ACHN (cell line): ENCODE measurements around the gene MFSD12.
A peak's percentile ranks its signal among the peaks of the same experiment; 100 is the strongest.
"Not testable (repeated sequence)": the region's sequence is repeated elsewhere in the genome, so short reads cannot be mapped to it uniquely, and the experiment has no call there.

Experiments used
- DNase-seq: peaks from one replicate; pipeline ENCODE4 v3.0.0-alpha.2; 2015
- in situ Hi-C: cut with HindIII; loops from 2 replicates; pipeline ENCODE4 v1.10.0; 2017; ENCODE audit warnings: low sequenced_read_pairs, low pct_ligation_motif_present, low pct_unique_long_range_greater_than_20kb

MFSD12 gene

DNA sequence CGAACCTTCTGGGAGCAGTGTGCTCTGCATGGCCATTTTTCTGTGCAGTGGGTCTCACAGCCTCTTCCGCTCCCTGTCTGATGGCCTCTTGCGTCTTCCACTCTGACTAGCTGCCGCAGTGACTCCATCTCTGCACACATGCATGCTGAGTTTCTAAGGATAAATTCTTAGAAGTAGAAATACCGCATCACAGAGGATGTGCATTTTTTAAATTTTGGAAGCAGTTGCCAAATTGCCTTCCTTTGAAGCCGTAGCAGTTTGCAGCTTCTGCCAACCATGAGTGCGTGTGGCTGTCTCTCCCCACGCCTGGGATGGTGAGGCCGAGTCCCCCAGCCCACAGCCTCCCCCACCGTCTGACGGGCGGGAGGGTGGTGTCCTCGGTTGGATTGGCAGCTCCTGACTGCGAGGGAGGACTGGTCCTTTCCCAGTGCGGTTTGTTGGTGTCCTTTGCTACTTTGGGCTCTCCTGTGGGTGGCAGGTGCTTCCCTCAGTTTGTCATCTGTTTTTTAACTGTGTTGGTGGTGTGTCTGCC, 41.4 kb downstream of the MFSD12 start:
- in situ Hi-C loops = no loop called here
- DNase-seq = no peak

DNA sequence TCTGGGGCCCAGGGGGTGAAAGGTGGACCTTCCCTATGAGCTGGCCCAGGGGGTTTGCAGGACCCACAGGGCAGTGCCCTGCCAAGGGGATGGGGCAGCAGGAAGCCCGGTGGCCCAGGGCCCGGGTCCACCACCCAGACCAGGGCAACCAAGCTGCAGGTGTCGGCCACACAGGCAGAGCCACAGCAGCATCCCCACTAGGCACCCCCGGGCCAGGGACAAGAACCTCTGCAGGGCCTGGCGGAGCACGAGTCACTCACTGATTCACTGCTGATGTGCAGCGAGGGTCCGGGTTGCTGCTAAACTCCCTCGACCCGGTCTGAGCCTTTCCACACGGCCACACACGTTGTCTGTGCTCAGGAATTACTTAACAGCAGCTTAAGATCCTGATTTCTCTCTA, 42.5 kb downstream of the MFSD12 start:
- no peak for DNase-seq
- in situ Hi-C loops = no loop called here

DNA sequence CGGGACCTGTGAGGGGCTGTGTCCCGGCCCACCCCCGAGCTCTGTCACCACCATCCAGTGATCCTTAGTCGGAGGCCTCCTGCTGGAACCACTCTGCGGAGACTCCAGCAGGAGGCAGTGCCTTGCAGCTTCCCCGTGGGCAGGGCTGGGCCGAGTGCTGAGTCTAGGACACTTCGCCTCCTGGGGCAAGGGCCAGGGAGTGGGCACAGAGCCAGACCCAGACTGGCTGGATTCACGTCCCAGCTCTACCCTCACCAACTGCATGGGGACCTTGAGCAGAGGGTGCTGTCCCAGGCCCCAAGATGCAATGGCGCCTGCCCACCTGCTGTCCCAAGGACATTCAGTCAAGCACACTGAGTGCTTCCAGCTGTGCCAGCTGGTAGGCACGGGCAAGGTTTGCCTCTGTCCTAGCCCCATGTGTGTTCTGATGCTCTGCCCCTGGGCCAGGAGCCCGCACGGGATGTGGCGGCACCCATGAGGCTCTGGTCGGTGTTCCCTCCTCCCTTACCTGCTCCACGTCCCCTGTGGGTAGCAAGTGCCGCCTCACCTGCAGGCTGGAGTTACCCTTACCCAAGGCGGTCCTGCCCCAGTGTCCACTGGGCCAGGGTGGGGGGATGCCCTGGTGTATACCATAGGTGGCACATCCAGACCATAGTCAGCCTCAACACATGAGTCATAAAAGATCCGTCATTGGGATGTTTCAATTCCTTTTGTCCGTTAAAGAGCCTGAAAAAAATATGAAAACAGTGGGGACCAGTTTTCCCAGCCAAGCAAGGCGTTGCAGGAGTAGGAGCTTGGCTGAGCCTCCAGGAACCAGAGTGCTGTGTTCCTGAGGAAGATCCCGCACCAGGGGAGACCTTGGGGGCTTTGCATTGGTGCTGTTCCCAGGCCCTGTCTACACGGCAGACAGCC, 43.9 kb downstream of the MFSD12 start:
- no peak for DNase-seq
- in situ Hi-C loops = no loop called here

DNA sequence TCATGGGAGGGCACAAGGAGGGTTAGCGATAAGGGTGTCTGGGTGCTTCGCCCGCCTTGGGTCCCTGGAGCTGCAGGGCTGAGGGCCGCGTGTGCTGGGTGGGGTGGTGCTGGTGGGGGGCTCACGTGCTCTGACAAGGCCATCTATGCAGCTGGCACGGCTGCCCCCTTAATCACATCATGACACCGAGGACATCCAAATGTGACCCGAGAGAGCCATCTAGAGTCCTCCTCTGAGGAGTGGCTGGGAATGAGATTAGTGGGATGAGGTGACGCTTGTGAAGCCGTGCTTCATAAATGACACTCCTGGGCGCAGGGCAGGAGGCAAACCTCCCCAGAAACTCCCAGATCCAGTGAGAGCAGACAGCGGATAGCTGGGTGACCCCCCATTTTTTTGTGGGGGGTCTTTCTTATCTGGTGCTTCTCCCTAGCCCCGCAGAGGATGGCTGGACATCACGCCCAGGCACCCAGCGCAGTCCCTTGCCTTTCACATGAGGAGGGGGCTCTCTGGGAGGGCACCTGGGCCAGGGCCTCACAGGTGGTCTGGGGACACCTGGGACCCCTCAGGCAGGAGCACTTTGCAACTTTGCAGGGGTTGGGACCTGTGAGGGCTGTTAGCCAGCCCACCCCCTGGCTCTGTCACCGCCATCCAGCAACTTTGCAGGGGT, 44.7 kb downstream of the MFSD12 start:
- no peak for DNase-seq
- in situ Hi-C loops = no loop called here

DNA sequence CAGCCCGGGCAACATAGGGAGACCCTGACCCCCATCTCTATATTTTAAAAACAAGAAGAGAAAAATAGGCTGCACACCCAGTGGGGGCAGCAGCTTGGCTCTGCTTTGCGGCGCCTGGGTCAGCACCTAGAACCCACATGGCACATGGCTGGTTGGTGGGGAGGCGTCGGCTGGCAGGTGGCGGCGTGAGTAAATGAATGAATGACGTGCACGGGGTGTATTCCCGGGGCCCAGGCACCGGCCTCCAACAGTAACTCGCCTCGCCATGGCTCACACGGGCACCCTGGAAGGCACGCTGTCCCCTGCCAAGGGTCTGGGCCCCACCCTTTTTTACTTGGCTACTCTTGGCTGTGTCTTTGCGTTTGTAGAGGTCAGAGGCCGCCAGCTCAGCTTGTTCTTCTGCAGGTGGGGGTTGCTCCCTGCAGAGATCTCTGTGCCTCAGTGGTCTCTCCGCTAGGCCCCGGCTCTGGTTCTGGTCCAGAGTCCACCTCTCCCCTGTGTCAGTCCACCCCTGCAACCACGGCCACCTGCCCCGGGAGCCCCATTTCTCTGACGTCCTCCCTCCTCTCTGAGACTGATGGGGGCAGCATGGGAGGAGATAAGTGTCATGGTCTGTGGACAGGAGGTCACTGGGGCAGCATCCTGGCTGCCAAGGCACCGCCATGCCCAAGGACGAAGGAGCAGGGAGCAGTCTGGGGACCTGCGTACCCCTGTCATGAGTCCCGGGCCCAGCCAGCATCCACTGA, 45.7 kb downstream of the MFSD12 start:
- in situ Hi-C loops = no loop called here
- no peak for DNase-seq

DNA sequence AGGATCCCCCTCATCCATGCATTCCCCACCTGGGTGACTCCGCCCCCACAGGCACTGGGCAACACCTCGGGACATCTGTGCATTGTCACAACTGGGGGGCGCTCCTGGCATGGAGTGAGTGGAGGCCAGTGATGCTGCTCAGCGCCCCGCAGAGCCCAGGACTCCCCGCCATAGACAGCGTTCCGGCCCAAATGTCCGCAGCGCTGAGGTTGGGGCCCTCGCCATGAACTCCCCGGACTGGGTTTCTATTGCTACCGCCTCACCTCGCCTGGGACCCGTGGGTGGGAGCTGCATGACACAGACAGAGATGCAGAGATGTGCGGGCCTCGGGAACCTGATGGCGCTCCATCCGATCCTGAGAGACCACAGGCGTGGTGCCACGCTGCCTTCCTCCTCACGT, 46.7 kb downstream of the MFSD12 start:
- no peak for DNase-seq
- in situ Hi-C loops = no loop called here

DNA sequence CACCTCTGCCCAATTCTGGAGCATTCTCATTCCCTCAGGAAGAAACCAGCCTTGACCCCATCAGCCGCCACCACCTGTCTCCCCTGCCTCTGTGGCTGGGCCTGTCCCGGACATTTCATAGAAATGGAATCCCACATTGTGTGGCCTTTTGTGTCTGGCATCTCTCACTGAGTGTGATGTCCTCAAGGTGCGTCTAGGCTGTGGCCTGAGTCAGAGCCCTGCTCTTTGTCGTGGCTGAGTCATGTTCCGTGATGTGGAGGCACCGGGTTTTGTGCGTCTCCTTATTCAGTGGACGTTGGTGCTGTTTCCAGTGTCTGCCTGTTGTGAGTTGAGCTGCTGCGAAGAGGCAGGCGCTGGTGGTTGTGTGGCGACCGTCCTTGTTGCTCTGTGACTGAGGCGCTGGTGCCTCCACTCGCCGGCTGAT, 47.8 kb downstream of the MFSD12 start:
- DNase-seq = no peak
- in situ Hi-C loops = no loop called here

DNA sequence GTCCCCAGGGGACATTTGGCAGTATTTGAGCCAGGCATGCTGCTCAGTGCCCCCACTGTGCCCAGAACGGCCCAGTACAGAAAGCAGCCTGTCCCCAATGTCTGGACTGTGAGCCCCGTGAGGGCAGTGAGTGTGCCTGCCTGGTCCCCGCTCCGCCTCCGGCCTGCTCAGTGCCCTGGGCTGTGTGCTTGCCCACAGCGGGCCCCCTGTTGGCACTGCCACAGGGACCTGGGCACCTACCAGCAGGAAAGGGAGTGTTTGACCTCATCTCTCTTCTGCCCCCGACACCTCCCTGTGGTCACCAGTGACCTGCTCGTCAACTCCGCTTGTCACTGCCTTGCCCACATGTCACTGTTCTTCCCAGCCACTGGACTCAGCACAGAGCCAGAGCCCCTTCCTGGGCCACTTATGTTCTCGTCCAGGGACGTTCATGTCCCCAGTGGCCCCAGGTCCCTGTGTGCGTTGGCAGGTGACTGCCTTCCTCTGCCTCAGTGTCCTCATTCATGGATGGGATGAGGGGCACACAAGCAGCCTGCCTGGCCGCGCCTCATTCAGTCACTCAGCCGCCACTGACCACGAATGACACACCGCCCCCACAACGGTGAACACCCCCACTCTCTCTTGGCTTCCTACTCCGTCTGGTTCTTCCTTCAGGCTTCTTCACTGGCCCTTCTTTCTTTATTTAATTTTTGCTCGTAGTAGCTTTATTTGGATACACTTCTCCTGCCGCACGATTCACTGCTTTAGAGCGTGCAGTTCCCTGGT, 48.4 kb downstream of the MFSD12 start:
- in situ Hi-C loops = no loop called here

DNA sequence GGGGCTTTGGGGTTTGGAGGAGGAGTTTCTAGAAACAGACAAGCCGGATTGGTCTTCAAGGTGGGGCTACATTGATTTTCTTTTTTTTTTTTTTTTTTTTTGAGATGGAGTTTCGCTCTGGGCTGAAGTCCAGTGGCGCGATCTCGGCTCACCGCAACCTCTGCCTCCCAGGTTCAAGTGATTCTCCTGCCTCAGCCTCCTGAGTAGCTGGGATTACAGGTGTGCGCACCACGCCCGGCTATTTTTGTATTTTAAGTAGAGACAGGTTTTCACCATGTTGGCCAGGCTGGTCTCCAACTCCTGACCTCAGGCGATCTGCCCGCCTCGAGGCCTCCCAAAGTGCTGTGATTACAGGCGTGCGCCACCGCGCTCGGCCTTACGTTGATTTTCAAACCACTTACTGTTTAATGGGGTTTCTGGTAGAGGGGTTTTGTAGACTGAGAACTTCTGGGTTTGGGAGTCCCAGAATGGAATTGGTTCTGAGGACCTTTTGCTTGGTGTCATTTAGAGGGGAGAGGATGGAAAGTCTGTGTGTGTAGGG, 49.2 kb downstream of the MFSD12 start:
- in situ Hi-C loops, DNase-seq: not testable (repeated sequence)

More for the DNA sequence above, 48.4 kb downstream of the MFSD12 start:
- DNase-seq = no peak

DNA sequence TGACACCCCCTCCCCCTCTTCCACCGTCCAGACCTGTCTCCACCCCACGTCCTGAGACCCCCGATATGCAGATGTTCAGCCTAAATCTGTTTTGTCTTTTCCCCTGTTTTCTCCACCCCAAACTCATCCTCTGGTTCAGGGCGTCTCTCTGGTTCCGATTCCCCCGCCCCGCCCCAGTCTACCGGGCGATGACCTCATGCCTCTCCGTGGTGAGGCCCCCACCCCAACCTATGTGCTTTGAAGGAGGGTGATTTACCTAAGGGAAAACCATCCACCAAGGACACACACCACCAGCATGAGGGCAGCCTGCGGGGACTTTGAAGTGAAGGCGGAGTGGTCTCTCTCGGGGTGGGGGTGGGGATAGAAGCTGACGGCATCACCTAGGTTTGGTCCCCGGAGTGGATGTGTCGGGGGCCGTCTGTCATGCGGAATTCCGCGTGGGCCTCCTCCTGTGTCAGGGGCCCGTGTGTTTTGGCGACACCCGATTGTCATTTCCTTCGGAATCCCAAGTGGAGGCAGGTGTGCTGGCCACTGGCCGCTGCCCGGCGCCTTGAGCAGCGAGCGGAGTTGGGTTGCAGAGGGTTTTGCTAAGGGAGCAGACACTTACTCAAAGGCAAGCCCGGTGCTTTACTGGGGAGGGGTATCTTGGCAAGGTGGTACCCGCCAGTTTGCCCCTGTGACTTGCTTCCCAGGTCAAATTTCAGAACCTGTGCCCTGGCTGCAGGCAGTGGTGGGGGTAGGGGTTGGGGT, 49.8 kb downstream of the MFSD12 start:
- in situ Hi-C loops = no loop called here
- no peak for DNase-seq

DNA sequence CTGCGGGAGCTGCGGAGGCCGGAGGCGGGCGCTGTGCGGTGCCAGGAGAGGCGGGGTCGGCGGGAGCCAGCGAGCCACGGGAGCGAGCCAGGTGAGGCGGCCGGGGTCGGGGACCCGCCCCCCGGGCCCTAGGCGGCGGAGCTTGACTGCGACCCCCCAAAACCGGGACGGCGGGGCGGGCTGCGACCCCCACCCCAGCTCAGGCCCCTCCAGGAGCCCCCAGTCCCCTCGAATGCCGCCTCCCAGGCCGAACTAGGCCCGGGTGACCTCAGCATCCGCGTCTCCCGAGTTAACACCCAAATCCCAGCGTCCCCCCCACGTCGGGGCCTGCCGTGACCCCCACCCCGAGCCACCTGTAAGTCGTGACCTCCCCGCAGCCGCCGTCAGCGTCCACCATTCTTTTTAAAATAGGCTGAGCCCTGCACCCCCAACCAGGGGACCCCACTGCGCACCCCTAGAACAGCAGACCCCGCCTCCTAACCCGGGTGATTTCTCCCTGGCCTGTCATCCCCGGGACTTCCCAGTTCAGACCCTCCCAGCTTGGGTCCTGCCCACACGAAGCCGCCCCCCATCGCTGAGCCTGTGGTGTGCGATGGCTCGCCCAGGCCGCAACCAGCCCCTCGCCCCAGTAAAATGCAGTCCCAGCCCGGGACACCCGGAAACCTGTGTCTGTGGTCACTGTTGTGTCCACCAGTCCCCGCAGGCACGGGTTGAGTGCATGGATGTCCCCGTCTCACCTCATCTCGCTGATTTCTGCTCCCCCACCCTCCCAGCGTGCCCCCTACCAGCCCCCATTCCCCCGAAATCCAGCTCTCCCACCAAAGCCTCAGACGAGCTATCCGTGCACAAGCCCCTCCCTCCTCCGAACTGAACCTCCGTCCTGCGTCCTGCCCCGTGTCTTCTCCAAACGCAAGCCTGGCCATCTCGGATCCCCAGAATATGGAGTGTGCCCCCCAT, 50.7 kb downstream of the MFSD12 start:
- no peak for DNase-seq
- in situ Hi-C loops = no loop called here

DNA sequence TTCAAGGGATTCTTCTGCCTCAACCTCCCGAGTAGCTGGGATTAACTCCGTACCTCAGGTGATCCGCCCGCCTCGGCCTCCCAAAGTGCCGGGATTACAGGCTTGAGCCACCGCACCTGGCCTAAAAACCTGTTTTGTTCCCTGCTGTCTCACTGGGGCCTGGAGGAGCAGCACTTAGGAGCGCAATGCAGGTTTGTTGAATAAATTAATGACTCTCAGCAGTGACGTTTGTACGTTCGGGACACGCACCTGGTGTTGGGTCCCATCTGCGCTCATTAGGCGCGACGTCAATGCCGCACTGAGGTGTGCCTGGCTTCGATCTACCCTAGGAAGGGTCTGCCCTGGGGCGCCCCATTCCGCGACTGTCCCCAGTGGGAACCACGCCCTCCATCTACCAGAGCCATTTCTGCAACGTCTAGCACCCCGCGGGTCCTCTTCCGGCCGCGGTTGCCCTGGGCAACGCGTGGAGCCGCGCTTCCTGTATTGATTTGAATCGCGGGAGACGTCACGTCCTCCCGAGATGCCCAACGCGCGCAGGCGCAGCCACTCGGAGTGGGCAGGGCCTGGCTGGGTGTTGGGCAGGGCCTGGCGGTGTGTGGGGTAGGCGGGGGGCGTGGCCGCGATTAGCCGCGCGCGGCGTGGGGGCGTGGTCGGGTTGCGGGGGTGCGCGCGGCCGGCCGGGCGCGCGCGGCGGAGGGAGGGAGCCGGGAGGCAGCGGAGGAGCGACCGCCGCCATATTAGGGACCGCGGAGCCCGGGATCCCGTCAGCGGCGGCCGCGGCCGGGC, 51.6 kb downstream of the MFSD12 start, which contains the start of gene FZR1:
FZR1 (plus strand) TSS at position 714 of the 786 bp plus-strand sequence. CDS start 16,679 bp downstream, outside the sequence.
- in situ Hi-C loops = no loop called here
- peak; percentile 97 for DNase-seq

DNA sequence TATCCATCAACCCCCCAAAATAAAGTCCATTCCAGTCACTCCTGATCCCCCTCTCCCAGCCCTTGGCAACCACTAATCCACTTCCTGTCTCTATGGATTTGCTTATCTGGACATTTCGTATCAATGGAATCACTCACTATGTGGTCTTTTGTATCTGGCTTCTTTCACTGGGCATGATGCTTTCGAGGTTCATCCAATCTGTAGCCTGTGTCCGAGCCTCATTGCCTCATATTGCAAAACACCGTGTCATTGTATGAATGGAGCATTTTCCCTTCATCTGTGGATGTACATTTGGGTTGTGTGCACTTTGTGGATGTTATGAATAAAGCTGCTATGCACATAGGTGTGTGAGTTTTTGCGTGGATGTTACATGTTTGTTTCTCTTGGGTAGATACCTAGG, 52.7 kb downstream of the MFSD12 start:
- DNase-seq = no peak

DNA sequence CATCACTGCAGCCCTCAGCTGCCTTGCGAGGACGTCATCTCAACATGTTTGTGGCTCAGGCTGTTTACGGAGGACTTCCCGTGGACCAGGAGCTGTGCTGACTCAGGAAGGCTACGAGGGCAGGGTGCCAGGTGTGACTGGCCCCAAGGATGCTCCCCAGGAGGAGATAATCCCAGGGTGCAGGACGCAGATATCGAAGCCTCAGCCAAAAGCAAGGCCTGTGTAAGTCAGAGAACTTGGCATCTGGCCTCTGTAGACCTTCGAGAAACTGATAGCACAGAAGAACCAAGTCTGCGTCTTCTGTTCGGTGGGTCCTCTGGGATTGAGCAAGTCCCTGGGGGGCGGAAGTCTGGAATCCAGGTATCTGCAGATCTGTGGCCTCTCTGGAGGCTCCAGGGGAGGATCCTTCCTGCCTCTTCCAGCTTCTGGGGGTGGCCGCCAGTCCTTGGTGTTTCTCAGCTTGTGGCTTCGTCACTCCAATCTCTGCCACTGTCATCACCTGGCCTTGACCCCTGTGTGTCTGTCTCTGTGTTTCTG, 54.3 kb downstream of the MFSD12 start:
- DNase-seq = no peak
- in situ Hi-C loops = no loop called here

More for the DNA sequence above, 52.7 kb downstream of the MFSD12 start:
- in situ Hi-C loops = no loop called here

DNA sequence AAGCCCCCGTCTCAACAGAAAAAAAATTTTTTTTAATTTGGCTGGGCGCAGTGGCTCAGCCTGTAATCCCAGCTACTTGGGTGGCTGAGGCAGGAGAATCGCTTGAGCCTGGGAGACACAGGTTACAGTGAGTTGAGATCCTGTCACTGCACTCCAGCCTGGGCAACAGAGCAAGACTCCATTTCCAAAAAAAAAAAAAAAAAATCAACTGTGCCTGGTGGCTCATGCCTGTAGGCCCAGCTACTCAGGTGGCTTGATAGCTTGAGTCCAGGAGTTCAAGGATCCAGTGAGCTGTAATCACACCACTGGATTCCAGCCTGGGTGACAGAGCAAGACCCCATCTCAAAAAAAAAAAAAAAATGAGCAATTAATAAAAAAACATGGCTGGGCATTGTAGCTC, 55.6 kb downstream of the MFSD12 start:
- in situ Hi-C loops = no loop called here
- DNase-seq = no peak
